ENCODE results near the gene EHBP1L1. TPM values are rescaled to one million over a fixed set of nuclear protein-coding genes. Genes with fewer than 3 reads are reported as not detected.

The EHBP1L1 gene
- polyA plus RNA-seq, 1 donor (not counting 4 experiments of a cell fraction or from before 2014, with no cell fraction given) = 10.4 TPM

GRCh38 chr11:65535102-65535501, 40.8 kb upstream of the EHBP1L1 start:
- FAIRE-seq (no peak), DNase-seq (ENCODE audit: low read depth, low spot score) (no peak)
- no peak for TF ChIP-seq CTCF (optimal IDR thresholded peaks at IDR 0.05 in 1 of 3, IDR thresholded peaks at IDR 0.05 in 1 of 3, conservative IDR thresholded peaks at IDR 0.05 in 1 of 3; ENCODE audit: extremely low read depth in 1 of 3, insufficient read depth in 2 of 3, low read length in 3 of 3)
- no peak for TF ChIP-seq EZH2 (IDR thresholded peaks at IDR 0.05; ENCODE audit: low read length)
- Histone ChIP-seq H3K9me3 (ENCODE audit: control insufficient read depth, low read depth, low read length) (no peaks in the 10 kb centered on the region), H2AFZ (ENCODE audit: control insufficient read depth, low read length) (no peak overlapping the region), H3K27ac (ENCODE audit: control insufficient read depth, insufficient read depth, low read length) (no peak overlapping the region), H3K27me3 (ENCODE audit: control insufficient read depth, extremely low read depth, insufficient read depth, low read length) (no peaks in the 10 kb centered on the region), H3K79me2 (ENCODE audit: control insufficient read depth, insufficient read depth, low read length) (no peaks in the 10 kb centered on the region), H3K4me1 (ENCODE audit: control insufficient read depth, extremely low read depth, insufficient read depth, low read length) (no peaks in the 10 kb centered on the region), H3K9ac (ENCODE audit: control insufficient read depth, extremely low read depth, insufficient read depth, low read length) (no peak overlapping the region), H3K9me1 (ENCODE audit: control insufficient read depth, extremely low read depth, insufficient read depth, low read length) (no peaks in the 10 kb centered on the region), H3K36me3 (ENCODE audit: control insufficient read depth in 2 of 2, extremely low read depth in 1 of 2, insufficient read depth in 2 of 2, low read length in 2 of 2) (peaks cover 18 to 27% of the 10 kb centered on the region in 2 experiments), H3K4me3 (ENCODE audit: control insufficient read depth in 2 of 3, extremely low read depth in 1 of 3, insufficient read depth in 2 of 3, low read depth in 1 of 3, low read length in 3 of 3) (no peak overlapping the region), H3K4me2 (ENCODE audit: control insufficient read depth, extremely low read depth, insufficient read depth, low read depth, low read length) (no peak overlapping the region), H4K20me1 (ENCODE audit: control insufficient read depth, extremely low read depth, insufficient read depth, low read length) (peaks cover 3% of the 10 kb centered on the region)
- dilution Hi-C loops (cut with MboI; ENCODE audit: extremely low pct_ligation_motif_present, low sequenced_read_pairs) = no loop called here

- dilution Hi-C loops (cut with MboI; ENCODE audit: extremely low pct_ligation_motif_present, low sequenced_read_pairs) = no loop called here
- Histone ChIP-seq H4K20me1 (ENCODE audit: control insufficient read depth, extremely low read depth, insufficient read depth, low read length) (peaks cover 3% of the 10 kb centered on the region), H3K9me1 (ENCODE audit: control insufficient read depth, extremely low read depth, insufficient read depth, low read length) (no peaks in the 10 kb centered on the region), H3K9me3 (ENCODE audit: control insufficient read depth, low read depth, low read length) (no peaks in the 10 kb centered on the region), H3K27ac (ENCODE audit: control insufficient read depth, insufficient read depth, low read length) (no peak overlapping the region), H3K9ac (ENCODE audit: control insufficient read depth, extremely low read depth, insufficient read depth, low read length) (no peak overlapping the region), H2AFZ (ENCODE audit: control insufficient read depth, low read length) (no peak overlapping the region), H3K4me3 (ENCODE audit: control insufficient read depth in 2 of 3, extremely low read depth in 1 of 3, insufficient read depth in 2 of 3, low read depth in 1 of 3, low read length in 3 of 3) (no peak overlapping the region), H3K4me1 (ENCODE audit: control insufficient read depth, extremely low read depth, insufficient read depth, low read length) (peaks cover 9% of the 10 kb centered on the region), H3K36me3 (ENCODE audit: control insufficient read depth in 2 of 2, extremely low read depth in 1 of 2, insufficient read depth in 2 of 2, low read length in 2 of 2) (peaks cover 6 to 21% of the 10 kb centered on the region in 2 experiments), H3K4me2 (ENCODE audit: control insufficient read depth, extremely low read depth, insufficient read depth, low read depth, low read length) (no peak overlapping the region), H3K79me2 (ENCODE audit: control insufficient read depth, insufficient read depth, low read length) (no peaks in the 10 kb centered on the region), H3K27me3 (ENCODE audit: control insufficient read depth, extremely low read depth, insufficient read depth, low read length) (no peaks in the 10 kb centered on the region)
- DNase-seq (ENCODE audit: low read depth, low spot score) = no peak
- FAIRE-seq = no peak
- TF ChIP-seq EZH2 (IDR thresholded peaks at IDR 0.05; ENCODE audit: low read length) (no peak), CTCF (optimal IDR thresholded peaks at IDR 0.05 in 1 of 3, IDR thresholded peaks at IDR 0.05 in 1 of 3, conservative IDR thresholded peaks at IDR 0.05 in 1 of 3; ENCODE audit: extremely low read depth in 1 of 3, insufficient read depth in 2 of 3, low read length in 3 of 3) (no peak)
Observed at GRCh38 chr11:65536412-65537295, 39.2 kb upstream of the EHBP1L1 start.
